ENCODE results near the gene SDK2.

Gene SDK2

GRCh38 chr17:73584049-73584448, 60.2 kb downstream of the SDK2 start:
- no peak for DNase-seq

DNA sequence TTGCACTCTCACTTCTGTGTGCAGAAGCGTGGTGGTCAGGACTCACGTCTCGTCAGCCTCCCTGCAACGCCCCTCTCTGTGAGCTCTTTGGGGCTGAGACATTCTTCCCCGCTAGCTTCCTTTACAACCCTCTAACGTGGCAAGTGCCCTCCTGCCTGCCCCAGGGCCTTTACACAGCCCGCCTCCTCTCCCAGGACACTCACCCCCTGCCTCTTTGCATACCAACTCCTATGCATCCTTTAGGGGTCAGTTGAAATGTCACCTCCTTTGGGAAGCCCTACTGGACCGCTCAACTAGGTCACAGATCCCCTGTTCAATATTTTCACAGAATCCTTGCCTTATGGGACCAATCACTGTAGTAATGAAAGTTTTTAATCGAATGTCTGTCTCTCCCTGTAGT, 61.4 kb downstream of the SDK2 start:
- DNase-seq: no peak

GRCh38 chr17:73582359-73582758, 61.9 kb downstream of the SDK2 start:
- DNase-seq: no peak

- no peak for DNase-seq
These were observed 62.9 kb downstream of the SDK2 start for GRCh38 chr17:73581379-73581778.

DNA sequence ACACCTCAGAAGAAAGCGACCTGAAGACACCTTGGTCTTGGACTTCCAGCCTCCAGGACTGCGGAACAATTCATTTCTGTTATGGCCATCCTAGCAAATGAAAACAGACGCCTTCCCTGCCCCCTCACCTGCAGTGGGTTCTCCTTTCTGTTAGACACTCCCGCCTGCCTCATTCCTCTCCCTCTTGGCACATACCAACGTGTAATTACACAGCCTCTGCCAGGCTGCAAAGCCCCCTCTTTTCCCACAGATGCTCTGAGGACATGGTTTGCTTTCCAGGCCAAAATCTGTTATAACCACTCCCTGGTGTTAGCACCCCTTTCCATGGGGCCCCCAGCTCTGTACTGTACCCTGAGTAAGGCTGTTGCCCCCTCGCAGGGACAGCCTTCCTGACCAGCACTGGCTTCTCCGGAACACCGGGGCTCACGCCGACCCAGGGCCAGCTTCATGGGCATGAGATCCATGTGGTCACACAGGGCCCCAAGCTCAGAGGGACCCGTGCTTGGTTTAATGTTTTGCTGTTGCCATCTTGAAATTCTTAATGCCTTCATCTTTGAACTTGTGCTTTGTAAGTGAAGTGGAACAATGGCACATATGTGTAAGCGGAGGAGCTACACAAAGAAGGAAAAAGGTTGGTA, 64.1 kb downstream of the SDK2 start:
- DNase-seq: no peak

GRCh38 chr17:73576556-73577098, 67.6 kb downstream of the SDK2 start:
- DNase-seq: no peak

GRCh38 chr17:73575470-73576221, 68.6 kb downstream of the SDK2 start:
- no peak for DNase-seq

DNA sequence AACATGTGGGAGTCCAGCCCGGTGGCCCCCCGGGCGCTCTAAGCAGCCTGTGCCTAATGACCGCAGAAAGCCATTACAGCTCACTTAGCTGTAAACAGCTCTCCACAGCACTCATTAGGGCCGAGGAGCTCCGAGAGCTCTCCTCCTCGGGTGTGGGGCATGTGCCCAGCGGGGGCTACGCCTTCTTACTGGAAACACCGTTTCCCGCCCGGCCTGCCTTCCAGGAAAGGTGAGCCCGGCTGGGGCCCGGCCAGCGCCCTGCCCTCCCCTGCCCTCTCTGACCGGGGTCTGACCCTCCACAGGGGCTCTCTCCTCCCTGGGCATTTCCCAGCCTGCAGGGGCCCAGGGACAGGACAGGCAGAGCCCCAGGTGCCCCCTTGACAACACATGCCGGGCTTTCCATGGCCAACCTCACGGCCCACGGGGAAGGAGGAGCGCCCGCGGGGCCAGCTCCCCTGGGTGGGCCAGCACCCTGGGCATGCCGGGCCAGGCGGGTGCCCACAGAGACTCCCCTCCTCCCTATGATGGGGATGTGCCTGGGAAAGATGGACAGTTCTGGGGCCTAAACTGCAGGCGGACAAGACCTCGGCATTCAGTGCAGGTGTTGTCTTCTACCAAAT, 72.6 kb downstream of the SDK2 start:
- DNase-seq: no peak

GRCh38 chr17:73569762-73570319, 74.4 kb downstream of the SDK2 start:
- DNase-seq: no peak

DNA sequence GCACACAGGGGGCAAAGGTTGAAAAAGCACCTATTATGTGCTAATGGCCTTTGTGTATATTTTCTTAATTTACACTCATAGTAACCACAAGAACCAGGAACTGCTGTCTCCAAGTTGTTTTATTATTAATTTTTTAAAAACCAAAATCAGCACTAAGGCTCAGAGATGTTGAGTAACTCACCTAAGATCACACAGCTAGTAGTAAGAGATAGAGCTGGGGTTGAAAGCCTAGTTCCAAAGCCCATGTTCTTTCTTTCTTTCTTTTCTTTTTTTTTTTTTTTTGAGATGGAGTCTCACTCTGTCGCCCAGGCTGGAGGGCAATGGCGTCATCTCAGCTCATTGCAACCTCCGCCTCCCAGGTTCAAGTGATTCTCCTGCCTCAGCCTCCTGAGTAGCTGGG, 75.3 kb downstream of the SDK2 start:
- no peak for DNase-seq

GRCh38 chr17:73566905-73567782, 77.1 kb downstream of the SDK2 start:
- no peak for DNase-seq

- DNase-seq: no peak
These were observed 79.4 kb downstream of the SDK2 start for GRCh38 chr17:73564843-73565242.

DNA sequence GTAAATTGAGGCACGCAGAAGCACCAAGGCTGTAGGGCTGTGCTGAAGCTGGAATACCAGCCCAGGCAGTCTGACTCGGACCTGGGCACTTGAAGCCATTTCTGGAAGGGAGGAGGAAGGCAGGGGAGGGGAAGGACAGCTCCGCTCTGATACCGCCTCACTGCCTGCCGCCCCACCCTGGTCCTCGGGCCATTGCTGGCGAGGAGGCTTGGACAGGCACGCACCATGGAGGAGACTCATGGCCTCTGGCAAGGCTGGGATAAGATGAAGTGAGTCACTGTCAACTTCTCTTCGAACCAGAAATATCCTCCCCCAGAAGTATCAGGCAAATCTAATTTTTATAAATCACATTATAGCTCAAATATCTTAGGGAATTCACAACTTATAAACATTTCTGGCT, 81.3 kb downstream of the SDK2 start:
- no peak for DNase-seq

DNA sequence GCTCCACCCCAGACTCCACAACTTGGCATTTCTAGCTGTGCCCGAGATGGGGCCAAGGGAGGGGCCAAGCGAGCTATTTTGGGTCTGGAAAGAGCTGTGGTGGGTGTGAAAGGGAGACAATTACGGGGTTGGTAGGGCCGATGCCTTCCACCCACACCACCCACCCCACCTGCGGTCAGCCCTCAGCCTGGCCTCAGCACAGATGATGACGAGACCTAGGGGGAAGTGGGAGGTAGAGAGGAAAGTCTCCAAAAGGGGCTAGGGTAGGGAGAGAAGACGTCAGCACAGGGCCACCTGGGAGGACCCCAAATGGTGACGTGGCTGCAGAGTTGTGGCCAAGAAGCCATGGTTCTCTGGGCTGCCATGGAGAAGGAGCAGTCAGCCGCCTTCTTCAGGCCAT, 83.1 kb downstream of the SDK2 start:
- no peak for DNase-seq

DNA sequence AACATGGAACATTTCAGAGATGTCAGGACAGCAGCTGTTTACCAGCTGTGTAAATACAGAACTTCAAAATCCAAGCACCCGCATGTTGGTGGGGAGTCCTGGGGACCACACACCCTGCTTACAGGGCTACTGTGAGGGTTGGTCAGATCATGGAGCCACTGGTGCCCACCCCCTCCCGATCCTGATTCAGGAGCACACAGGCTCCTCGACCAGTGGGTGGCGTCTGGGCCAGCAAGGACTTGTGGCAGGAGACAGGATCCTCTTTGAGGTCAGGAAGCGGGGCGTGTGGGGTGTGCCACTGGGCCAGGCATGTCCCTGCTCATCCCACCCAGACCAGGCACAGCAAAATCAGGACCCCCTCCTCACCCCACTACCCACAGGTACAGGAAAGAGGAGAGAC, 83.6 kb downstream of the SDK2 start:
- DNase-seq: no peak

DNA sequence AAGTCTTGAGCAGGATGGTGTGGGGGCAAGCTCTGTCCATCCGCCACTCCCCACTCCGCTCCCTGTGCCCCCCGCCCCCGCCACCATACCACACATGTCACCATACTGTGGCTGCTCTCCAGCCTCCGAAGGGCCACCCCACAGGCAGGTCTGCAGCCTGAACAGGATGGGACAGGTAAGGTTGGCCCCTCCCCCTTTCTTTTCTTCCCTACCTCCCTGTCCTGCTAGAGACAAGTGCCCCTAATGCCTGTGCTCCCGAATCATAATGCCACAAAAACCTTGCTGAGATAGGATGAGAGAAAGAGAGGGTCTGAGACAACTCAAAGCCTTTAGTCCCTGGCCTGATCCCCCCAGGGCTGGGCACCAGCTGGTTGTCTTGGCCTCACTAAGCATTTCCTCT, 84.7 kb downstream of the SDK2 start:
- no peak for DNase-seq

DNA sequence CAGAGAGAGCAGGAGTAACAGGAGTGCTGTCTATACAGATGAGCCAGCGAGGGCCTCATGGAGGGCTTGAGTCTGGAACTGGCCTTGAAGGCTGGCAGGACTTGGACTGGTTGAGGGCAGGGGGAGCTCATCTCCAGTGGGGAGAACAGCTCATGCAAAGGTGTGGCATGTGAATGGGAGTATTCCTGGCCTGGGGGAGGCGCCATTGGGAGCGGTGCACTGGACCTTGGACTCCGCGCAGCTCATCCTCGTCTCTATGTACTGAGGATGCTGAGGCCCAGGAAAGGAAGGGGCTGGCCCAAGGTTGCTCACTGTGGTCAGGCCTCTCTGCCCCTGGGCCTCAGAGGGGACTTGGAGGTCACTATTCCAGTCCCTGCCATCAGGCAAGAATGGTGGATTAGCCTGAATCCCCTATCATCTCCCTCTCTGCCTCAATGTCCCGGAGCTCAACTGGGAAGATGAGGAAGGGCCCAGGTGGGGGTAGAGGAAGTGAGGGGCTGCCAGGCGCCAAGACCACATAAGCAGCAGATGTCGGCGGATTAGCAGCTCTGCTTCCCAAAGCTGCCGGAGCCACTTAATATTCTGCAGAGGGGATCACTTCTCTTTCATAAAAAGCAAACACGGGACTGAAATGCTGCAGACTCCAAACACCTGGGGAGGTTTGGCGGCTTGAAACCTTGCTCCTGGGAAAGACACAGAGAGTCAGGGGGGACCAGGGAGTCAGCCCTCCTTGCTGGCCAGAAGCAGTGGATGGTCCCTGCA, 88.9 kb downstream of the SDK2 start:
- DNase-seq: no peak

DNA sequence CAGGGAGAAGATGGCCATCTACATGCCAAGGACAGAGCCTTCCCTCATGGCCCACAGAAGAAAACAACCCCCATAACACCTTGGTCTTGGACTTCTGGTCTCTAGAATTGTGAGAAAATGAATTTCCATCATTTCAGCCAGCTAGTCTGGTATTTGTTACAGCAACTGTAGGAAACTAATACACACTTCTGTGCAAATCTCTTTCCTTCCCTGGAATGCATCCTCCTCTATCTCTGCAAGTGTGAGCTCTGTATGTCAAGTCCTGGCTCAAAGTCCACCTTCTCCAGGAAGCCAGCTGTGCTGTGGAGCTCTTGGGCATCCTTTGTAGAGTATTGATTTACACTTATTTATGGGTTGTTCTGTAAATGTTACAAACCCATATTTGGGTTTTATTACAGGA, 89.7 kb downstream of the SDK2 start:
- no peak for DNase-seq

DNA sequence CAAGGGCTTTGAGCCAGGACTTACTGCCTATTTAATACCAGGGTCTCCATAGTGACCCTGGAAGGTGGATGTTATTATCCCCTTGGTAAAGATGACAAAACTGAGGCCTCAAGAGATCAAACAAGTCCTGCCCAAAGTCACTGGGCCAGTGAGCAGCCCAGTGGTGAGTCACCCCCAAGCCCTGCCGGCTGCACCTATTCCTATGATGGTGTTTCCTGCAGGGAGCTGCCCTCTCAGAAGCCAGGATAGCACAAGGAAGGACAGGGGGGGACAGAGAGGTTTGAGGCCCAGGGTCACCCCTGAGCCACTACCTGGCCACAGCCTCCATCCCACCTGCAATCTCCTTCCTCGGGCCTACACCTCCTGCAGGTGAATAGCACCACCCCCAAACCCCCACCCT, 90.9 kb downstream of the SDK2 start:
- DNase-seq: no peak

- no peak for DNase-seq
These were observed 91.8 kb downstream of the SDK2 start for GRCh38 chr17:73552300-73553048.

DNA sequence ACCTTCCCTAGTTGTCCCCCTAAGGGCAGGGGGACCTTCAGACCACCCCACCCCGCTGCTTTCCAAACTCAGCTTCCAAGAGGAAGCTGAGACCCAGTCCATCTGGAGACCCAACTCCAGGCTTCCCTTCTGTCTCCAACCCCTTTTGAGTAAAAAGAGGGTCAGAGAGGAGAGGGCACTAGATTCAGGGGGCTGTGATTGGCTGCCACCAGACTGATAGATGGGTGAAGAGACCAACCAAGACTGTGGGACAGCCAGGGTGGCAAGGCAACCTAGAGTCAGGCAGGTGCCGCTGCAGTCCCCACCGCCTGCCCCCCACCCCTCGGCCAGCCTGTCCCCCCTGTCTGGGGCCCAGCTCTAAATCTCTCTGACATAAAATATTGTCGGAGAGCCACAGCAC, 92.5 kb downstream of the SDK2 start:
- DNase-seq: peak; percentile 29
